WERI-Rb-1 (cell line): Measurements from ENCODE around the gene PXMP2.

Source experiments
- DNase-seq: peaks from one replicate; pipeline ENCODE4 v3.0.0-alpha.2; 2020
- H3K27ac ChIP-seq: fragments of 250-450 bp; sonication (Bioruptor Pico); 2 replicates; pipeline ENCODE4 v1.5.1; 2020; ENCODE audit warnings: mild to moderate bottlenecking, moderate library complexity
- H3K27me3 ChIP-seq: fragments of 250-450 bp; sonication (Bioruptor Pico); 2 replicates; pipeline ENCODE4 v1.5.1; 2021; ENCODE audit warnings: mild to moderate bottlenecking, low read depth, moderate library complexity; ENCODE audit not compliant: insufficient read depth, severe bottlenecking
- H3K36me3 ChIP-seq: fragments of 250-450 bp; sonication (Bioruptor Pico); 2 replicates; pipeline ENCODE4 v1.5.1; 2020; ENCODE audit warnings: mild to moderate bottlenecking, moderate library complexity
- H3K4me3 ChIP-seq: 2 replicates; pipeline ENCODE4 v1.5.1; 2011; ENCODE audit warnings: low read depth, mild to moderate bottlenecking, control low read depth, low read length
- H3K9me3 ChIP-seq: fragments of 250-450 bp; sonication (Bioruptor Pico); 2 replicates; pipeline ENCODE4 v1.5.1; 2021; ENCODE audit warnings: mild to moderate bottlenecking, moderate library complexity; ENCODE audit not compliant: severe bottlenecking
- TF ChIP-seq, protein P1 (sequence below): IDR thresholded peaks from 2 replicates; pipeline ENCODE4 v1.5.1; 2011; ENCODE audit warnings: low read depth, mild to moderate bottlenecking, control low read depth, inconsistent platforms, low read length

Gene PXMP2

GRCh38 chr12:132669166-132669879 lies 18.1 kb upstream of the PXMP2 start:
- Histone ChIP-seq H3K27ac (no peak overlapping the region), H3K36me3 (peaks cover 96% of the 10 kb centered on the region), H3K27me3 (no peaks in the 10 kb centered on the region), H3K9me3 (no peaks in the 10 kb centered on the region), H3K4me3 (no peak overlapping the region)
- TF ChIP-seq, protein P1, sequence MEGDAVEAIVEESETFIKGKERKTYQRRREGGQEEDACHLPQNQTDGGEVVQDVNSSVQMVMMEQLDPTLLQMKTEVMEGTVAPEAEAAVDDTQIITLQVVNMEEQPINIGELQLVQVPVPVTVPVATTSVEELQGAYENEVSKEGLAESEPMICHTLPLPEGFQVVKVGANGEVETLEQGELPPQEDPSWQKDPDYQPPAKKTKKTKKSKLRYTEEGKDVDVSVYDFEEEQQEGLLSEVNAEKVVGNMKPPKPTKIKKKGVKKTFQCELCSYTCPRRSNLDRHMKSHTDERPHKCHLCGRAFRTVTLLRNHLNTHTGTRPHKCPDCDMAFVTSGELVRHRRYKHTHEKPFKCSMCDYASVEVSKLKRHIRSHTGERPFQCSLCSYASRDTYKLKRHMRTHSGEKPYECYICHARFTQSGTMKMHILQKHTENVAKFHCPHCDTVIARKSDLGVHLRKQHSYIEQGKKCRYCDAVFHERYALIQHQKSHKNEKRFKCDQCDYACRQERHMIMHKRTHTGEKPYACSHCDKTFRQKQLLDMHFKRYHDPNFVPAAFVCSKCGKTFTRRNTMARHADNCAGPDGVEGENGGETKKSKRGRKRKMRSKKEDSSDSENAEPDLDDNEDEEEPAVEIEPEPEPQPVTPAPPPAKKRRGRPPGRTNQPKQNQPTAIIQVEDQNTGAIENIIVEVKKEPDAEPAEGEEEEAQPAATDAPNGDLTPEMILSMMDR: no peak
- DNase-seq: no peak

GRCh38 chr12:132672116-132672515 lies 15.3 kb upstream of the PXMP2 start:
- Histone ChIP-seq H3K27me3 (no peaks in the 10 kb centered on the region), H3K4me3 (no peak overlapping the region), H3K9me3 (no peaks in the 10 kb centered on the region), H3K36me3 (peaks cover 95% of the 10 kb centered on the region), H3K27ac (no peak overlapping the region)
- DNase-seq: no peak
- TF ChIP-seq, protein P1: no peak

- TF ChIP-seq, protein P1: no peak
- Histone ChIP-seq H3K27me3 (no peaks in the 10 kb centered on the region), H3K9me3 (no peaks in the 10 kb centered on the region), H3K27ac (no peak overlapping the region), H3K36me3 (peaks cover 95% of the 10 kb centered on the region), H3K4me3 (no peak overlapping the region)
- no peak for DNase-seq
Measured at GRCh38 chr12:132672678-132673077, 14.7 kb upstream of the PXMP2 start.

- H3K27ac ChIP-seq: no peak overlapping the region
- DNase-seq: no peak
- H3K36me3 ChIP-seq: peaks cover 97% of the 10 kb centered on the region
- TF ChIP-seq, protein P1: no peak
- no peaks in the 10 kb centered on the region for H3K9me3 ChIP-seq
- H3K4me3 ChIP-seq: no peak overlapping the region
- H3K27me3 ChIP-seq: no peaks in the 10 kb centered on the region
Measured at GRCh38 chr12:132673288-132674179, 13.9 kb upstream of the PXMP2 start.

- no peaks in the 10 kb centered on the region for H3K9me3 ChIP-seq
- peaks cover 98% of the 10 kb centered on the region for H3K36me3 ChIP-seq
- no peak overlapping the region for H3K27ac ChIP-seq
- no peak for DNase-seq
- no peak overlapping the region for H3K4me3 ChIP-seq
- H3K27me3 ChIP-seq: no peaks in the 10 kb centered on the region
- TF ChIP-seq, protein P1: no peak
Measured at GRCh38 chr12:132674561-132674960, 12.8 kb upstream of the PXMP2 start.
